K562 (cell line): Measurements from ENCODE around the gene DUSP9.
"Not testable (repeated sequence)": the region's sequence is repeated elsewhere in the genome, so short reads cannot be mapped to it uniquely, and the experiment has no call there.

Experiments used
- MAFK ChIP-seq: IDR thresholded peaks from 2 replicates; pipeline ENCODE4 v1.6.1; 2011; ENCODE audit warnings: low read length, improper control_type of control experiment
- MEF2D ChIP-seq: conservative IDR thresholded peaks from 2 replicates; pipeline ENCODE4 v1.6.1; 2016; ENCODE audit warnings: low read depth, missing genetic modification characterization, missing compliant biosample characterization
- NONO ChIP-seq, 2 experiments: fragments of 200-400 bp in 1 of 2; fragments of 450-650 bp in 1 of 2; formaldehyde crosslinking in 1 of 2; IDR thresholded peaks; 2 replicates each; pipeline ENCODE4 v1.6.1; 2017; ENCODE audit warnings: low read depth in 2 of 2, mild to moderate bottlenecking in 2 of 2, moderate library complexity in 2 of 2, low read length in 1 of 2
- POLR2A ChIP-seq: fragments of 450-650 bp; conservative IDR thresholded peaks from 2 replicates; pipeline ENCODE4 v1.6.1; 2016
- ZBTB2 ChIP-seq: fragments of 450-650 bp; IDR thresholded peaks from 2 replicates; pipeline ENCODE4 v1.6.1; 2016; ENCODE audit warnings: antibody characterized with exemption
- ZFX ChIP-seq: sonication (generic); formaldehyde crosslinking; IDR thresholded peaks from 2 replicates; pipeline ENCODE4 v1.8.0; 2022; ENCODE audit warnings: mild to moderate bottlenecking, missing genetic modification reagents, moderate library complexity
- ZKSCAN1 ChIP-seq: fragments of 150-350 bp; IDR thresholded peaks from 2 replicates; pipeline ENCODE4 v1.6.1; 2016; ENCODE audit warnings: low read depth, low read length
- TF ChIP-seq, protein P1 (sequence below): fragments of 250-450 bp; sonication (Bioruptor Pico); IDR thresholded peaks from 2 replicates; pipeline ENCODE4 v1.5.0; 2020; ENCODE audit warnings: mild to moderate bottlenecking, borderline replicate concordance

- TF ChIP-seq NONO (IDR thresholded peaks at IDR 0.05; ENCODE audit: low read depth in 2 of 2, low read length in 1 of 2); MEF2D (tag); POLR2A; MAFK; ZKSCAN1; ZBTB2; ZFX (CRISPR knock-in tag): not testable (repeated sequence)
- TF ChIP-seq, protein P1, sequence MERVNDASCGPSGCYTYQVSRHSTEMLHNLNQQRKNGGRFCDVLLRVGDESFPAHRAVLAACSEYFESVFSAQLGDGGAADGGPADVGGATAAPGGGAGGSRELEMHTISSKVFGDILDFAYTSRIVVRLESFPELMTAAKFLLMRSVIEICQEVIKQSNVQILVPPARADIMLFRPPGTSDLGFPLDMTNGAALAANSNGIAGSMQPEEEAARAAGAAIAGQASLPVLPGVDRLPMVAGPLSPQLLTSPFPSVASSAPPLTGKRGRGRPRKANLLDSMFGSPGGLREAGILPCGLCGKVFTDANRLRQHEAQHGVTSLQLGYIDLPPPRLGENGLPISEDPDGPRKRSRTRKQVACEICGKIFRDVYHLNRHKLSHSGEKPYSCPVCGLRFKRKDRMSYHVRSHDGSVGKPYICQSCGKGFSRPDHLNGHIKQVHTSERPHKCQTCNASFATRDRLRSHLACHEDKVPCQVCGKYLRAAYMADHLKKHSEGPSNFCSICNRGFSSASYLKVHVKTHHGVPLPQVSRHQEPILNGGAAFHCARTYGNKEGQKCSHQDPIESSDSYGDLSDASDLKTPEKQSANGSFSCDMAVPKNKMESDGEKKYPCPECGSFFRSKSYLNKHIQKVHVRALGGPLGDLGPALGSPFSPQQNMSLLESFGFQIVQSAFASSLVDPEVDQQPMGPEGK (CRISPR knock-in tag), result not testable (repeated sequence)
These were observed 52.3 kb downstream of the DUSP9 start for GRCh38 chrX:153699210-153699783.
